Stimulated activated CD4-positive, alpha-beta T cell treated with anti-CD3 and anti-CD28 coated beads, TNF-alpha, amount 100 ng/mL, for 4 hours (primary cell): ENCODE results near the gene DLK1.

Experiments
- DNase-seq, 3 experiments: peaks; one replicate each; pipeline ENCODE4 v3.0.0-alpha.2; 2020; ENCODE audit warnings: low read depth in 3 of 3

DLK1 gene

DNA sequence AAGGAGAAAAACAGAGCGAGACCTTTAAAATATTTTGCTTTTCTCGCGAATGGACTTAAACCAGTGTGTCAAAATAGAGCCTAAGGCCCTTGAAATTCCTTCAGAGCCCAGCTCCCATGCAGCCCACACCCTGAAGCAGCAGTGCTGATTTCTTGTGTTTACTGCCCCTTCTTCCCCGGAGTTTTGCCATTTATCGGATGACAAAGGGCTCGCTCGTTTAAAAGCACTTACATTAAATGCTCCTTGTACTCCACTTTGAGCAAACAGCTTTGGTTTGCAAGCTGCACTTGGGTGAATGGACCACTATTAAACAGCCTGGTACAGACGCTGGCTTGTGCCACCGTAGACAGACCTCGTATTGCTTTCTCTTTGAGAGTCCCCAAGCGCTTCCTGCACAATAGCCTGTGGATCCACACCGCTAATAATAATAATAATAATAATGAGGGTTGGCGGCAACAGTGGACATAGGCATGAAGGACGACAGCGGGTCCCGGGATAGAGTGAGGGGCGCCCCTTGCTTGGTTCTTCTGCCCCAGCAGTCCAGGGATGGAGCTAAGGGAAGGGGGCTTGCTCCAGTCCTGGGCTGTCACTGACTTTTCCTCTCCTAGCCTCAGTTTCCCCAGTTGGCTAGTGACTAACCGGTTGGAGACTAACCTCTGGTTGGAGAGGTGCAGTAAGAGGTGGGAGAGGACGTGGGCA, 6.6 kb downstream of the DLK1 start:
- DNase-seq, result no peak

GRCh38 chr14:100734031-100734990, 7.6 kb downstream of the DLK1 start:
- DNase-seq, result no peak

DNA sequence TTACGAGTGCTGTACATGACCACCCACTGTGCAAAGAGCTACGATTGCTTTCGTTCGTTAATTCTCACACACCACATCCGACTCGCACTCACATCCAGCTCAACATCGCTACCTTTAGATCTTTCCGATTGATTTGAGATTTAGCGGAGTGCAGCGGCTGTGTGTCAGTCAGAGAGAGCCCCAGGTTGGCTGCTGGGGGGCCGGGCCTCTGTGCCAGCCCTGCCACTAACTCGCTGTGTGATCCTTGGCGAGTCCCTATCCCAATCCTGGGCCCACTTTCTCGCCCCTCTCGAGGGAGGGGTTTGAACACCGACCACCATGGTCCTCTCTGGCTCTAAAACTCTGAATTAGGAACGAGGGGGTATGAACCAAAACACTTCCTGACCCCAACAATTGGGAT, 8.6 kb downstream of the DLK1 start:
- DNase-seq, result no peak

GRCh38 chr14:100736269-100737180, 9.8 kb downstream of the DLK1 start:
- no peak for DNase-seq

DNA sequence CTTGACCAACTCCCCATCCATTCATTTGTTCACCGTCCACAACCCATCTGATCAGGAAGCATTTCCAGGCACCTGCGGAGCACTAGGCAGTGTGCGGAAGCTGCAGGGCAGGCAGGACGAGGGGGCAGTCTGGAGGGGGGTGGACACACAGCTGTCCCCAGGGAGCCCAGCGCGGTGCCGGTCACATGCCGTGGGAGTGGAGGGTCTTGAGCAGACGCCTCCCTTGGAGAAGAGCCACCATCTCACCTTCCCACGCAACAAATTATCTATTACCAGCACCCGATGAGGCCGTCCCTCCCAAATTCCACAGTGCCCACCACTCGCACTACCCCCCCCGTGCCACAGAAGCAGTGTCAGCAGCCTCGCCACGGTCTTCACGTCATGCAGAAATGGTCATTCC, 10.8 kb downstream of the DLK1 start:
- DNase-seq, result no peak

DNA sequence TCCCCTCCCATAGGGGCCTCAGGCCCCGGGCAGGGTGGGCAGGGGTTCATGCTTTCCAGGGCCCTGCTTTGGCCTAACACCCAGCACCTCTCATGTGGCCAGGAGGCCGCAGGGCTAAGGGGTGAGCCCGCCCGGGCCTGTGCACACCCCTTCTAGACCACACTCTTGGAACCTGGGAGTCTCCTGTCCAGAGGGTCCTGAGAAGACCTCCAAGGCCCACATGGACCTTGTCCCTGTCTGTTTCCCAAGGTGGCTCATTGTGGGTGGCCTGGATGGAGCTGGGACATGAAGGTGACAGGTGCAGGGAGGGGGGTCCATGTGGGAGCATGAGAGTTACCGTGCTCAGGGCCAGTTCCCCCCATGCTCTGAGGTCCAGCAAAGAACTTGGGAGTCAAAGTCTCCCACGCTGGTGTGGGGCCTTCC, 11.6 kb downstream of the DLK1 start:
- DNase-seq, result no peak

DNA sequence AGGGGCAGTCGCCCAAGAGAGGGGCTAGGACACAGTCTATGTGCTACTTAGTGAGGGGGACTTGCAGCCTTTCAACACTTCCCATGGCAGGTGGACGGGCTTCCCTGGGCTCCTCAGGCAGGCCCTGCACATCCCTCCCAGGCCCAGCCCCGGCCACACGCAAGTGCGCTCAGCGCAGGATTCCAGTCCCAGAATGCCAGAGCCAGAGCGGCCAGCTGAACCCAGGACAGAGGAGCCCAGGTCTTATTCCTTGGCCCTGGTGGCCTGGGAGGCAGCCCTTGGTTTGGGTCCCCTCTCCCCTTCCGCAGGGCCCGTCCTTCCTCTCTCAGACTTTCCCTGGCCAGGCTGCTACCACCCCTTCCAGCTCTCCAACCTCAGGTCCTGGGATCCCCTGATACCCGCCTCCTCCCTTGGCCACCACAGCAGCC, 12.0 kb downstream of the DLK1 start:
- DNase-seq, result no peak

DNA sequence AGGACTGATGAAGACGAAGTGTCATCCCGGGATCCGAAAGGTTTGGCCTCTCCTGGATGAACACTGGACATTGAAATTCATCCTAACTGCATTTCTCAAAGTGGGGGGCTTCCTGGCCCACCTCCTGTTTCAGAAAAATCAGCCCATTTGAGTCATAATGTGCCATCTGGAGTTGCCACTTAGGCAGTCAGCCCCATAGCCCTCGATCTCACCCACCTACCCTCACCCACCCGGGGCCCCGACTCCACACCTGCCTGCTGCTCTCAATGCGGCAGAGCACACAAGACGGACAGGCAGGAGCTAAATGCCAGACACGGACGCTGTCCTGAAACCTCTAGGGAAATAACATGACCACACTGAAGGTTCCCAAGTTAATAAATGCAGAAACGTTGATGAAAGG, 12.6 kb downstream of the DLK1 start:
- DNase-seq, result no peak

- DNase-seq, result no peak
Measured at GRCh38 chr14:100740196-100740825, 13.6 kb downstream of the DLK1 start.

GRCh38 chr14:100740929-100741328, 14.2 kb downstream of the DLK1 start:
- no peak for DNase-seq

GRCh38 chr14:100741966-100742365, 15.3 kb downstream of the DLK1 start:
- no peak for DNase-seq

GRCh38 chr14:100746326-100746725, 19.6 kb downstream of the DLK1 start:
- no peak for DNase-seq

GRCh38 chr14:100747021-100747586, 20.4 kb downstream of the DLK1 start:
- DNase-seq, result no peak

DNA sequence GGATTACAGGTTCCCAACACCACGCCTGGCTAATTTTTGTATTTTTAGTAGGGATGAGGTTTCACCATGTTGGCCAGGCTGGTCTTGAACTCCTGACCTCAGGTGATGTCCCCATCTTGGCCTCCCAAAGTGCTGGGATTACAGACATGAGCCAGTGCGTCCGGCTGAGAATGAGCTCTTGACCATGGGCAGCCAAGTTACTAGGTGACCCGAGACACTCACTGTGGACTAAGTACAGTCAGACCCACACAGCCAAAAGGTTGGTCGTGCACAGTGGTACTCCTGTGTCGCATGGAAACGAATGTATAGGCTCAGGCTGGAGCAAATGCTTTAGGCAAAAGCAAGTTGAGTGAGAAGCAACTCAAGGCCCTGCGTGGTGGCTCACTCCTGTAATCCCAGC, 21.0 kb downstream of the DLK1 start:
- no peak for DNase-seq

DNA sequence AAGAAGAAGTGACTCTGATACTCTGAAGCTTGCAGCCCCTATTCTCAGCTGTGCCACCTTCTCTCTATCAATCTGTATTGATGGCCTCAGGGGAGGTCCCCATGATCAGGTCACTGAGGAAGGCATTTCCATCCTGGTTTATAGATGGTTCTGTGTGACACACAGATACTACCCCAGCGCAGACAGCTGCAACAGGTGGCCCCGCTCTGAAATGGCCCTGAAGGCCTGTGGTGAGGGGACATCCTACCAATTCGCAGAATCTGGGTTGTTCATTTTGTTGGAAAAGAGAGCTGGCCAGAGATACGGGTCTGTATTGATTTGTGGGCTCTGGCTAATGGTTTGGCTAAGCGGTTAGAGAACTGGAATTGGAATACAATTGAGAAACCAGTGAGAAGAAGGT, 21.7 kb downstream of the DLK1 start:
- no peak for DNase-seq

GRCh38 chr14:100748944-100749343, 22.3 kb downstream of the DLK1 start:
- no peak for DNase-seq

GRCh38 chr14:100749967-100750597, 23.4 kb downstream of the DLK1 start:
- no peak for DNase-seq

GRCh38 chr14:100750762-100751699, 24.3 kb downstream of the DLK1 start:
- DNase-seq, result no peak

DNA sequence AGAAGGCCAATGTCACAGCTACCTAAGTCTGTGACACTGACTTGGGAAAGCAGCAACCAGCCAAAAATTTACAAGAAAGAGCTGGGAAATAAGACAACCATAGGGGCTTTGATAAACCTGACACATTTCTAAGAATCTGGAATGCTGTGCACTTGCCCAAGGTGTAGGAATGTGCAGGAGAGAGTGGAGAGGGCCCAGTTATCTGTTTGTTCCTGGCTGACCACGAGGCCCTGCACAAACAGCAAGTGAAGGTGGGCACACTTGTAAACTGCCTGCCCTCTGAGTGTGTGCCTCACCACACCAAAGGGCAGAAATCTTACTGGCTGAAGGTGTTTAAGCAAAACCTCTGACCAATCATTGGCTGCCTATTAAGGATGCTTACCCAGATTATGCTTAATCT, 27.3 kb downstream of the DLK1 start:
- no peak for DNase-seq
